GM21381 (cell line): ENCODE measurements around the gene NPEPL1.

Experiments used
- ATAC-seq: cut with Tn5 transposase; IDR thresholded peaks from one replicate; pipeline ENCODE4 v1.9.1; 2021; ENCODE audit warnings: mild to moderate bottlenecking, moderate library complexity; ENCODE audit not compliant: unreplicated experiment

NPEPL1 gene

GRCh38 chr20:58657986-58658385 is 34.6 kb upstream of the NPEPL1 start:
- no peak for ATAC-seq

GRCh38 chr20:58658760-58659159 is 33.8 kb upstream of the NPEPL1 start:
- no peak for ATAC-seq

GRCh38 chr20:58659841-58660240 is 32.8 kb upstream of the NPEPL1 start:
- no peak for ATAC-seq

GRCh38 chr20:58660855-58661597 is 31.6 kb upstream of the NPEPL1 start:
- ATAC-seq, result no peak

- no peak for ATAC-seq
Observed at GRCh38 chr20:58661598-58662473, 30.8 kb upstream of the NPEPL1 start.

- ATAC-seq, result no peak
Observed at GRCh38 chr20:58664331-58664730, 28.3 kb upstream of the NPEPL1 start.

GRCh38 chr20:58664883-58665282 is 27.7 kb upstream of the NPEPL1 start:
- ATAC-seq, result no peak

GRCh38 chr20:58665606-58666005 is 27.0 kb upstream of the NPEPL1 start:
- no peak for ATAC-seq

GRCh38 chr20:58666702-58667101 is 25.9 kb upstream of the NPEPL1 start:
- ATAC-seq, result no peak

- no peak for ATAC-seq
Observed at GRCh38 chr20:58667975-58668374, 24.6 kb upstream of the NPEPL1 start.

- no peak for ATAC-seq
Observed at GRCh38 chr20:58668901-58669286, 23.7 kb upstream of the NPEPL1 start.

GRCh38 chr20:58669287-58670006 is 23.2 kb upstream of the NPEPL1 start:
- ATAC-seq, result no peak

- no peak for ATAC-seq
Observed at GRCh38 chr20:58670102-58670501, 22.5 kb upstream of the NPEPL1 start.

GRCh38 chr20:58670659-58671058 is 21.9 kb upstream of the NPEPL1 start:
- ATAC-seq, result no peak

GRCh38 chr20:58673119-58673518 is 19.5 kb upstream of the NPEPL1 start:
- ATAC-seq, result no peak

- no peak for ATAC-seq
Observed at GRCh38 chr20:58675146-58675584, 17.4 kb upstream of the NPEPL1 start.

- ATAC-seq, result no peak
Observed at GRCh38 chr20:58675641-58676040, 17.0 kb upstream of the NPEPL1 start.

- ATAC-seq, result no peak
Observed at GRCh38 chr20:58676161-58676560, 16.4 kb upstream of the NPEPL1 start.

GRCh38 chr20:58677079-58677604 is 15.5 kb upstream of the NPEPL1 start:
- no peak for ATAC-seq

GRCh38 chr20:58677808-58678207 is 14.8 kb upstream of the NPEPL1 start:
- ATAC-seq, result no peak

- ATAC-seq, result no peak
Observed at GRCh38 chr20:58678806-58679205, 13.8 kb upstream of the NPEPL1 start.
